CD1c-positive myeloid dendritic cell (primary cell): ENCODE results near the gene SEMA3B.
A peak's percentile ranks its signal among the peaks of the same experiment; 100 is the strongest.

ENCODE experiments used
- DNase-seq: peaks from one replicate; pipeline ENCODE4 v3.0.0-alpha.2; 2016; ENCODE audit errors: extremely low spot score

Gene SEMA3B

DNA sequence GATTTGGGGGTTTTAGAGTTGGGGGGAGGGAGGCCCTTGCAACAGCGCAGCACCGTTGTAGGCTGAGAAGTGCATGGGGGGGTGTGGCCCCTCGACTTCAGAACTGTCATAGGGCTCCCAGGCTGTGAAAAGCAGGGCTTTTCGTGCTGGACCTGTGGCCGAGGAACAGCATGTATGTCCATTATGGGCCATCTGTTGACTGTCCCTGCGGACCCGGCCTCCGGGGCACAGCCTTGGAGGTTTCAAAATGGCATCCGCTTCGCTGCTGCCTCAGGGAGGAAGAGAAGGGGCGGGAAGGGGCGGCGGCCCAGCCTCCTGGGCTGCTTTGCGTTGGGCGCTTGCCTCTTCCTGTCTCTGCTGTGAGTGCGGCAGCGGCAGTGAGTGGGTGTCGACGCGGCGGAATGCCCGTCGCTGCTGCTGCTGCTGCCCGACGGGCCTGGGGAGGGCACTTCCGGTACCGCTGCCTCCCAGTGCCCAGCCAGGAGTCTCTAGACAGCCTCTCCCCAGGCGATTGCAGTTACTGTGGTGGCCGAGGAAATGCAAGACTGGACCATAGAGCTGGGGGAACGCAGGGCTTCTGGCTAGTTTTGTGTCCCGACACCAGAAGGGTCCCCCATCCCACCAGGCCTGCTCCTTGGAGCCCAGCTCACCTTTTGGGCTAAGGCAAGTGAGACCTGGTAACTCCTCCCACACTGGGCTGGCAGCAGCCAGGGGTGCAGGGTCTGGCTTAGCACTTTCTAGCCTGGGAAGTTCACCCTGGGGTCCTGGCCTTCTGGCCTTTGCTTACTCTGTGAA lies 31.0 kb upstream of the SEMA3B start:
- peak; percentile 95 for DNase-seq

DNA sequence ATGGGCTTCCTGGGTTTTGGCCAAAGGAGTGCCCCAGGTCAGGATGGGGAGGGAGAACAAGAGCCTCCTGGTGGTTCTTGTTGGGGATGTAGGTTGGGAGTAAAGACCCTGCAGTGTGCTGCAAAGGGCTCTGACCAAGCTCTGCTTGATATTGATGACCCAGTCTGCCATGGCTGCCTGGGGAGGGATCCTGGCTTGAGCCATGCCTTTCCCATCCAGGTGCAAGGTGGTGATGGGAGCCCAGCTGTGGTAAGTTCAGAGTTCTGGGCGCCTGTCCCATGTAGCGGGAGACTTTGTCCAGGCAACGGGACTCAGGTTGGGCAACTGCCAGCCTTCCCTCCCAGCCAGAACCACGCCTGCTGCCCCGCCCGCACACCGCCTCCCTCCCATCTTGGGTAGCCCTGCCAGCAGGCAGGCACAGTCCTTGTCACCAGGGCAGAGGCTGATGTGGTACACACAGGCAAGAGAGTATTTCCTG lies 30.4 kb upstream of the SEMA3B start:
- peak; percentile 55 for DNase-seq

DNA sequence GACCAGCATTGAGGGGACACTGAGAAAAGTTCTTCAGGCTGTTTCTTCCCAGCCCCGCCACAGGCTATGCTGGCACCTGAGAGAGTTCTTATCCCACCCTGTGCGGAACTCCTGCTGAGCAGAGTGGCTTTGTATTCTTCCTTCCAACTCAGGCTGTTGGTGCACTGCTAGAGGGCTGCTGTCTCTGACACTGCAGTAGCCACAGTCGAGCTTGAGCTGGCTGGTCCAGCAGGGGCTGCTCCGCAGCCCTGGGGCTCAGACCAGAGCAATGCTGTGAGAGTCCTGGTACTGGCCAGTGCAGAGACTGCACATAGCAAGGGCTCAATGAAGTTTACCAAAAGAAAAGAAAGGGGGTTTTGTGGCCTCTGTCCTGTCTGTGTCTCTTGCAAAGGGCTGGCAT lies 29.3 kb upstream of the SEMA3B start:
- DNase-seq, result no peak

DNA sequence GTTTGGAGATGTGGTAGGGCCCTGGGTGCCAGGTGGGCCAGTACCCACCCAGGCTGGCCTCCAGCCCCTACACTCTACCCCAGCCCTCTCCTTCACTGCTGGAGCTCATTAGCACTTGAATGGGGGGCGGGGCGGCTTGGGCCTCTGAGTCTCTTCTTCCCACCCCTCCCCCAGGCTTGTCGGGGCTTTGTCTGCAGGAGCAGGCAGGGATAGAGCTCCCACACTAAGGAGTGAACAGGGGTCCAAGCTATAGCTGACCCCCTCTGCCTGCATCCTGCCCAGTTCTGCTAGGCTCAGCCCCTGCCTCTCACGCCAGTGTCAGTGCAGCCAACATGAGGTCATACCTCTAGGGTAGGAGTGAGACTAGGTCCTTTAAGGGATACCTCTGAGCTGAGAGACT lies 27.8 kb upstream of the SEMA3B start:
- DNase-seq, result no peak

DNA sequence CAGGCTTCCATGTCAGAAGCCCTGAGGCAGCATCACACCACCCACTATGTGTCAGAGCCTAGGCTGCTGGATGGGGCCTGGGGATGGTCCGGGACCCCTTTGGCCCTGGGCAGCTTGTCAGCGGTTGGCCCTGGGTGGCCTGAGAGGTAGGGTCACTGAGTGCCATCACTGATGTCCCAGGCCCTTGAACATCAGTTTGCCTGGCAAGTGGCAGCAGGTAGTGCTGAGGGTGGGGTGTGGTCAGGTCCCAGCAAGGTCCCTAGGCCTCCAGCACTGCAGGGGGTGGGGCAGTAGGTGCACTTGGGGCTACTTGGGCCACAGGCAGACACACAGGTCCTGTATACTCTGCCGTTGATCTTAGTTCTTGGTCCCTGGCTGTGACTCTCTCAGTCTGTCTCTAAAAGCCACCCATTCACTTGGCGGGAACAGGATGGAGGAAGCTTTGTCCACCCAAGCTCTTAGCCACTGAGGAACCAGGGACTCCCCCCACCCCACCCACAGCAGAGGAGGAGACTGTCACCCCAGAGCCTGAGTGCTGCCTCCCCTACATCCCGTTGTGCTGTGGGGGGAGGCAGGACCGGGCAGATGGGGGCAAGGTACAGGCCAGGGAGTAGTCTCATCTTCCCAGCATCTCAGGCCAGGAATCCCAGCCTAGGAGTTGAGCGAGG lies 27.1 kb upstream of the SEMA3B start:
- DNase-seq, result peak; percentile 49

DNA sequence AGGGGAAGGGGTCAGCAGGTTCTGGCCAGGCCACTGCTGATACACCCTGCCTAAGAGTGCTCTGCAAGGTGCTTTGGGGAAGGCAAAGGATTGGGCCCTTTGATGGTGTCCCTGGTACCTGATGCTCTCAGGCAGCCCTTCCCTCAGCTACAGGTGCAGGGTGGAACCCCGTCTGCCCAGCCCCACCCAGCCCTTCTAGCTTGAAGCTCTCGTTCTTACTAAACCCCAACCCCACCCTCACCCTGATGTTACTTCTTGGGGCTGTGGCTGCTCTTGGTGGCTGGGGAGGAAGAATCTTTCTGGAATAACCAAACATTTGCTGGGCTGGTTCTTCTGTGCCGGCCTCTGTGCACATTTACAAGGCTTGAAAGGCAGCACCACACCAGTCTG lies 26.6 kb upstream of the SEMA3B start:
- no peak for DNase-seq

DNA sequence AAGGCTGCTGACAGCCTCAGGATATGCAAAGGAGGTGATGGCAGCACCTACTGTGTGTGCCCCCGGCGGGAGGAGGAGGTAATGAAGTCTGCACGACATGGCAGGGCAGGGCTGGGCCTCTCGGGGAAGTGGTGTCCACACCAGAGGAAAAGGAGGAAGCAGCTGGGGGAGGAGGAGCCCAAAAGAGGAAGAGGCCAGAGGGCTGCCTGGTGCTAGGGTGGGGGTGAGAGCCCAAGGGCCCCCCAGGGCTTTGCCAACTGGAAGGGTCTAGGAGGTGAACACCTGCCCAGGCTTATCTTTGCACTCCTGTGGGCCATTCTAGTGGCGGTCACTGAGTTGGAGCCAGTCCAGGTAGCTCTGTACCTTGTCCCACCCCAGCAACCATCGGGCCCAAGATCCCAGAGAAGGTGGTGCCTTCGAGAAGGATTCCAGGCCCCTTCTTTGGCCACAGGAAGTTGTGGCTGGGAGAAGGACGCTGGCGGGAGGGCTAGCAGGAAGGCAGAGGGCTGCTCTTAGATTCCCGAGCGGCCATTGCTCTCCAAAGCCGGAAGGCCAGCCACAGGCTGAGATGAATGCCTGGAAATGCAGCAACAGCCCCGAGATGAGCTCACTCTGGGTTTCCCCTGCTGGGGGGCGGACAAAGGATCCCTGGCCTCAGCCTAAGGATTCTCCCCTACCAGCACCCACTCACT lies 25.9 kb upstream of the SEMA3B start:
- DNase-seq, result peak; percentile 92

DNA sequence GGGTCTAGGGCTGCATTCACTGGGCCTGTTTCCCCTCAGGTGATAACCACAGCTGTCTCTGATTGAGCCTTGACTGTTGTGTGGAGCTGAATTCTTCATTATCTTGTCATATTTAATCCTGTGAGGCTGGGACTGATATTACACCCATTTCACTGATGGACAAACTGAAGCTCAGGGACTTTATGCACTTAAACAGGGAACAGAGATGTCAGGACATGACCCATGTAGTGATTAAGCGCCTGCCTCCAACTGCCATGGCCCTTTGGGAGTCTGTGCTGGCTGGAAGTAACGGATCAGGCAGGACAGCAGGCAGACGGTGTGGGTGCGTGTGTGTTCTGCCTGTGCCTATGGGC lies 25.4 kb upstream of the SEMA3B start:
- DNase-seq, result no peak

DNA sequence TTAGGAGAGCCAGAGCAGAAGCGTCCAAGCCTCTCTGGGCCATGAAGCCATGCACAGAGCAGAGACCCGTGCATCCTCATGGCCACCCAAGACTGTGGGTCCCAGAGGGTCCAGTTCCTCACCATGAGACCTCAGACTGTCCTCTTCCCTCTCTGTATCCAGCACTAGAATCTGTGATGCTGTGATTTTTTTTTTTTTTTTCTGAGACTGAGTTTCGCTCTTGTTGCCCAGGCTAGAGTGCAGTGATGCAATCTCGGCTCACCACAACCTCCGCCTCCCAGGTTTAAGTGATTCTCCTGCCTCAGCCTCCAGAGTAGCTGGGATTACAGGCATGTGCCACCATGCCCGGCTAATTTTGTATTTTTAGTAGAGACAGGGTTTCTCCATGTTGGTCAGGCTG lies 24.1 kb upstream of the SEMA3B start:
- DNase-seq, result peak; percentile 53

DNA sequence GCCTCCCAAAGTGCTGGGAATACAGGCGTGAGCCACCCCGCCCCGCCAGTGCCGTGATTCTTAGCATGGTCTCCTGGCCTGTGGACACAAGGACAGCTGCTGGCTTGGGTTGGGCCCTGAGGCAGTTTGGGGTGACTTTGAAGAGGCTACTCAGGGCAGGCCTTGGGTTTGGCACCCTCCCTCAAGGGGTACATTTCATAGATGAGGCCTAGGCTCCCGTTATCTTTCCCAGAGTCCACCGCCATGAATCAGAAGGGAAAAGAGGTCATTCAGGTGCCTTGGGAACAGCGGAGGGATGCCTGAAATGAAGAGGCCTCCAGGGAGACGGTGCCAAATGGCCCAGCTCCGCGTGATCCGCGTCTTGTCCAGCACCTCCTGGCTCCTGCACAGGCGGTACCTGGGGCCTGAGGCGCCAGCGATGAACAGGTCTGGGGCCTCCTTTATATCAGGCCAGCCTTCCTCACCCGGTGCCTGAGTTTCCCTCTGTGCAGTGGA lies 23.6 kb upstream of the SEMA3B start:
- DNase-seq, result no peak

DNA sequence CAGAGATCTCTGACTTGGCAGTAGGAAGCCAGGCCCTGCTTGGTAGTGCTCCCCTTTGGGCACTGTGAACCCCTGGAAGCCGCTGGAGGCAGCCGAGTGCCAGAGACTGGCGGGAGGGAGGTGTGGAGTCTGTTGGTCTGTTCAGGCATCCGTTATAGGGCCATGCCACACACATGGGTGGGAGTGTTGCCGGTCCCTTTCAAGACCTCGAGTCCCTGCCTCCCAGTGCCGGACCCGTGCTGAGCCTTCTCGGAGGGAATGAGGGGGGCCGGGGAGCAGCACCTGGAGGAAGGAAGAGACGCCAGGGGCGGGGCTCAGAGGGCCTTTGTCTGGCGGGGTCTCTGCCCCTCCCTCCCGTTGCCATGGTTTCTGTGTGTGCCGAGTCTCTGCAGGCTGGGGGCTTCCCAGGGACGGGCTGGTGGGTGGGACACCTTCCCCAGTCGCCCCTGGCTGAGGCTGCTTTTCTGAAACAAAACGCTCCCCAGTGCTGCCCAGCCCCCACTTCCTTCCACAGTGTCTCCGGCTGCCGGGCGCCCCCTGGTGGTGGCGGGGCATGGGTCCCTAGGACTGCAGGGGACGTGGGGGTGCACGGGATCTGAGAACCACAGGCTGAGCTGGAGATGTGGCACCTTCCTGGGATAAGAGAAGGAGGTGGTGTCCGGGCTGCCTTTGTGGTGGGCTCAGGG lies 23.0 kb upstream of the SEMA3B start:
- DNase-seq, result peak; percentile 96

DNA sequence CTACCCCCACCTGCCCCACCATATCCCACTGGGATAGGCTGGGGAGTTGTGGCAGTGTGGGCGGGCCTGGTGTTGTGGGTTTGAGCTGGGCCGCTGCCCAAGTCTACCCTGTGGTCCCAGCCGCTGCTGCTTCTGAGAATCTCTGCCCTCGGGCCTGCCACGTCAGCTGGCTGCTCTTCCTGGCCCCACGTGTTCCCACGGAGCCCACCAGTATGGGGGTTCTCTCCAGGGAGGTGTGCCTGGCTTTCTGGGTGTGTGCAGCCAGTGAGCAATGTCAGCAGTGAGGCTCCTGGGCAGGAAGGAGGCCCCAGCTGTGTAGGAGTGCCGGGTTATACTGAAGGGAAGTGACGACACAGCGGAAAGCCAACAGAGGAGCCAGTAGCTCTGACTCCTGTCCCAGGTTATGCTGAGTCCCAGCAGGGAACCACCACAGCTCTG lies 22.4 kb upstream of the SEMA3B start:
- DNase-seq, result peak; percentile 90

DNA sequence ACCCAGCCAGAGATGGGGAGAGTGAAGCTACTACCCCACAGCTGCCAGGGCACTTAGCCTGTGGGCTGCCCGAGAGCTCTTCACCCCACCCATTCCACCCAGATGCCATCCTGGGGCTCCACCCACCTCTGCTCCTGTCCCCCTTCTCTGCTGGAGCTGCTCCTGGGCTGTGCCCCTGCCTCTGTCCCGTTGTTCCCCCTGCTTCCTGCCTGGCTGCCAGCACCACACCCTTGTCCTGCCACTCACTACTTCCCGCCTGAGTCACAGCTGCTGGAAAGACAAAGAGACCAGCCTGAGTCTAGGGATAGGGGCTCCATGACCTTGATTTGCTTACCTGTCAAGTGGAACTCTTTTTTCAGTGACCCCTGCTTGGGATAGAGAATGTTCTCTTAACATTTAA lies 20.6 kb upstream of the SEMA3B start:
- DNase-seq, result peak; percentile 38

DNA sequence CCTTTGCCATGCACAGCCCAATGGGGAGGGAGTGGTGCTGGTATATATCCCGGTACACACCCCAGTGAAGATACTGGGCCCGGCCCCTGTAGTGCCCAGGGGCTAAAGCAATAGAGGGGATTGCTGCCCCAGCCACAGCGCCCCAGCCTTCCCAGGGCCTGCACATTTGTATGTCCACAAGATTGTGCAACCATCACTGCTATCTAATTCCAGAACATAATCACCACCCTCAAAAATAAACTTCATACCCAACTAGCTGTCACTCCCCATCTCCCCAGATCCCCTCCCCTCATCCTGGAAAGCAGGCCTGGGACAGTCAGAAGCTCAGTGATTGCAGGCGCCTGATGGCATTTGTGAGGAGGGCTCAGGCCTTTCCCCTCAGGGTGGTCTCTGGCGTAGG lies 19.5 kb upstream of the SEMA3B start:
- no peak for DNase-seq

DNA sequence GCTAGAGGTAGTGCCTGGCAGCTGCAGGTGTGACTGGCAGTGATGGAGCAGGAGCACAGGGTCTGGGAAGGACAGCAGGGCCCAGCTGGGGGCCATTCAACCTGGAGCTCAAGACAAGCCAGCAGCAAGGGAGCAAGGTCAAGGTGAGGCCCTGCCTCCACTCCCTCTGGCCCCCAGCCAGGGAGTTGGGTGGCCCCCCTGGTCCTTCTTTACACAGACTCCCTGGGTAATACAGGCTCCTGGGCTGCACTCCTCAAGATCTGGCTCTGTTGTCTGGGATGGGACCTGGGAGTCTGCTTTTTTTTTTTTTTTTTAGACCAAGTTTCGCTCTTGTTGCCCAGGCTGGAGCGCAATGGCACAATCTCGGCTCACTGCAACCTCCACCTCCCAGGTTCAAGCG lies 18.4 kb upstream of the SEMA3B start:
- DNase-seq, result no peak

DNA sequence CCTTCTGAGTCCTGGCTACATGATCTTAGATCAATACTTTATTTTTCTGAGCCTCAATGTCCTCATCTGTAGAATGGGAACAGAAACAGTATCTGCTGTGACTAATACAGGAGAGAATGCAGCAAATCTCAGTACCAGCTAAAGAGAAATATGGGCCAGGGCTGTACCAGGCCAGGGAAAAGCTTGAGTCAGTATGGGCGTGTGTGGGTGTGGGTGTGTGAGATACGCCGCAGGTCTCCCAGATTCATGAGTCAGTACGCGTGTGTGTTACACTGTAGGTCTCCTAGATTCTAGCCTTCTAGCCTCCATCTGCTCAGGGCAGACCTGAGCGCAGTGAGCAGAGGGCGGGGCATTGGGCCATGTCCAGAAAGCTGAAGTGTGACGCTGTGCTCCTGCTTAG lies 17.7 kb upstream of the SEMA3B start:
- peak; percentile 78 for DNase-seq

DNA sequence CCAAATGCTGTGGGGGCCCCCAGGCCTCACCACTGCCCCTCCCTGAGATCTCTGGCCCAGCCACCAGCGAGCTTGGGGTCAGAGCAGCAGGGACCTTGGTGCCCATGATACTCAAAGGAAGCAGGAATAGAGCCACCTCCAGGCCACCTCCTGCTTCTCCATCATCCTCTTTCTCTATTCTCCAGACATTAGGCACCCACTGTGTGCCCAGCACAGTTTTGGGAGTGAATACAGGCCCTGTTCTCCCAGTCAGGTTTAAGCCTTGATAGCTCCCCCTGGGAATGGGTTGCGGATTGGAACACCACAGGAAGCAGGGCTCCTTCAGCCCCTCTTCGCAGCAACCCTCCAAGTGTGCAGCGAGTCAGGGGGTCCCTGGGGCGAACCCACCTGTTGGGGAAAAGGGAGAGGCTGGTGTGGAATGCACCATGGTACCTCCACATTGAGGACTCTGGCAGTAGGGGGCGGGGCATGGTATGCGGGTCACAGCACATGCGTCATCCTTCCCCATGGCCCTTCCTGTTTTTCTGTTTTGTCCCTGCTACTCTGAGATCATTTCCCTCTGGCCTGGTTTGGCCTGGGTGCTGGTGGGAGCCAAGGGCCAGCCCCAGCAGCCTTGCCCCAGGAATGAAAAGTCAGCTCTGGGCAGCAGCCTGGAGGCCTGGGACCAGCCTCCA lies 14.2 kb upstream of the SEMA3B start:
- DNase-seq, result peak; percentile 87

DNA sequence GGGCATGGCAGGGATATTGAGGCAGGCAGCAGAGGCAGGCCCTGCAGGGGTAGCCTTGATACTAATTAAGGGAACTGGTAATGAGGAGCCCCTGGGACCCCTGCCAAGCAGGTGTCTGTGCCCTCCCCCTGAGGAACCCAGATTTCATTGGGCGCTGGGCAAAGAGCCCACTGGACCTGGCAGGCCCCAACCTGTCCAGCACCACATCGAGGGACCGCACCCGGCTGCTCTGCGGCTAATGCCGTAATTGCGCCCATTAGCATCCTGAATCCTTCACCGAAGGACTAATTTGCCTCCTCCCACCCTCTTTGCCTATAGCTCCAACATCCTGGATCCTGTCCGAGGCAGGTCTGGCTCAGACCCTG lies 13.7 kb upstream of the SEMA3B start:
- DNase-seq, result no peak

DNA sequence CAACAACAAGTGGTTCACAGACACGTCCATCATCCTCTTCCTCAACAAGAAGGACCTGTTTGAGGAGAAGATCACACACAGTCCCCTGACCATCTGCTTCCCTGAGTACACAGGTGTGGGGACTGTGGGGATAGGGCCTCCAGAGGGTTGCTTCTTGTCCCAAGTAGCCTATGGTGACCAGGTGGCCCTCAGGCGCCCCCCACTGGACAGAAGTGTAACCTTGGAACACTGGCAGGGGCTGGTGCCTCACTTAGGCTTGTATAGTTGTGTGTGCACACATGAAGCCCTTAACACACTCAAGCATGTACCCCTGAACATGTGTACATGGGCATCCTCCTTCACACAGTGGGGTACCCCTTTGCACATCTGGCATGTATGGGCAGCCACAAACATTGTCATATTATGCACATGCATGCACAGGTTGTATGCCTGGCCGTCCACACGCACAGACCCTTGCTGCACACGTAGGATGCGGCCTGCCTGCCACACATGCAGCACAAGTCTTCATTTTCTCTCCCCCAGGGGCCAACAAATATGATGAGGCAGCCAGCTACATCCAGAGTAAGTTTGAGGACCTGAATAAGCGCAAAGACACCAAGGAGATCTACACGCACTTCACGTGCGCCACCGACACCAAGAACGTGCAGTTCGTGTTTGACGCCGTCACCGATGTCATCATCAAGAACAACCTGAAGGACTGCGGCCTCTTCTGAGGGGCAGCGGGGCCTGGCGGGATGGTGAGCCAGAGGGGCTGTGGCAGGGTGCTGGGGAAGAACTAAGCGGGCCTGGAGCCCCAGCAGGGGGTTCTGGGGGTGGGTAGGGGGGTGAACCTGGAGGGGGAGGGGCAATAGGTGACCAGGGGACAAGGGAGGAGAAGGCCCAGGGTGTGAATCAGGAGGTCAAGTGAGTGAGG lies 11.7 kb upstream of the SEMA3B start:
- DNase-seq, result no peak

DNA sequence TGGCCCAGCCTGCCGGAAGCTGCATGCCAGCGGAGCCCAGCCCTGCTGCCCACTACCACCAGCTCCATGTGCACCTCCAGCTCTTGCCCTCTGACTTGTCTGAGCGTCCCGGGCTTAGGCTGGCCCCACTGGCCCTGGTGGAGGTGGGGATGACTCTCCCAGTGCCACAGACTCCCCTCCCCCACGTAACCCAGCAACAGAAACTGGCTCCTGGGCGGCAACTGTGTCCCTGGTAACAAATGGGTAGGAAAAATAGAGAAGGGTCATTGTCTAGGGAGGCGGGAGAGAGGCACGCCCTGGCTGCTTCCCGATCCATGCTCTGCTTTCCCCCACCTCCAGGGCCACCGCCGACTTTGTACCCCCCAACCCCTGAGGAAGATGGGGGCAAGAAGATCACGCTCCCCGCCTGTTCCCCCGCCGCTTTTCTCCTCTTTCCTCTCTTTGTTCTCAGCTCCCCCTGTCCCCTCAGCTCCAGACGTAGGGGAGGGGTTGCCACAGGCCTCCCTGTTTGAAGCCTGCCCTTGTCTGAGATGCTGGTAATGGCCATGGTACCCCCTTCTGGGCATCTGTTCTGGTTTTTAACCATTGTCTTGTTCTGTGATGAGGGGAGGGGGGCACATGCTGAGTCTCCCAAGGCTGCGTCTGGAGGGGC lies 10.8 kb upstream of the SEMA3B start:
- DNase-seq, result no peak
